ENCODE results near the gene ZNF507. TPM values are rescaled to one million over a fixed set of nuclear protein-coding genes. Genes with fewer than 3 reads are reported as not detected.

ZNF507 gene
- total RNA-seq, 1 experiment from 2014 or later: 31.1 TPM

DNA sequence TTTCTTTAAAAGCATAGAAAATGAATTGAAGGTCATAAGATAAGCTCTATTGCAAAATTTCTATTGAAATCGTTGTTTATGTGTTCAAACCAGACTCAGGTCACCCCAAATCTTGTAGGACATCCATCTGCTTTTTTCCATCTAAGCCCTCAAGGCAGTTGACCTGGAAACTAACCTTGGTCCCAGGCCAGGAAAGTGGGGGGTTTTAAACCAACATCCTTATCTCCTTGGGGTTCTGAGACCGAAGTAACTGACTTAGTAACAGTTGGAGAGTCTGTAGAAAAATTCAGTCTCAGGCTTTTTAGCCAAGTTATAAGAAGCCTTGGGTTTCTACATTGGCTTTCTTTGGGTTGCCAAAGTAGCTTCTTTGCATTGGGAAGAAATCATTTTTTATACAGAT is 23.4 kb downstream of the ZNF507 start:
- no peaks in the 10 kb centered on the region for H3K23me2 ChIP-seq (ENCODE audit: insufficient read length, low read depth, low read length, poor library complexity, severe bottlenecking)
- no peak overlapping the region for H2AFZ ChIP-seq (ENCODE audit: low read length)
- H3K14ac ChIP-seq (ENCODE audit: insufficient read depth, low read length): no peak overlapping the region
- H4K5ac ChIP-seq (ENCODE audit: insufficient read length, low read depth, low read length): no peak overlapping the region
- no CpG with 5 or more reads among the region's 2 CpGs for WGBS (ENCODE audit: extremely low coverage, insufficient read length, low lambda C conversion rate)
- no peak overlapping the region for H3K27ac Mint-ChIP-seq
- DNase-seq: no peak
- no peak overlapping the region for H3K23ac ChIP-seq (ENCODE audit: insufficient read length, low read depth, low read length)
- H2BK15ac ChIP-seq (ENCODE audit: low read depth, low read length): no peak overlapping the region
- H3K56ac ChIP-seq (ENCODE audit: insufficient read length, low read depth, low read length): no peak overlapping the region
- H2BK120ac ChIP-seq (ENCODE audit: low read depth, low read length, poor library complexity, severe bottlenecking): no peak overlapping the region
- TF ChIP-seq, protein P1, sequence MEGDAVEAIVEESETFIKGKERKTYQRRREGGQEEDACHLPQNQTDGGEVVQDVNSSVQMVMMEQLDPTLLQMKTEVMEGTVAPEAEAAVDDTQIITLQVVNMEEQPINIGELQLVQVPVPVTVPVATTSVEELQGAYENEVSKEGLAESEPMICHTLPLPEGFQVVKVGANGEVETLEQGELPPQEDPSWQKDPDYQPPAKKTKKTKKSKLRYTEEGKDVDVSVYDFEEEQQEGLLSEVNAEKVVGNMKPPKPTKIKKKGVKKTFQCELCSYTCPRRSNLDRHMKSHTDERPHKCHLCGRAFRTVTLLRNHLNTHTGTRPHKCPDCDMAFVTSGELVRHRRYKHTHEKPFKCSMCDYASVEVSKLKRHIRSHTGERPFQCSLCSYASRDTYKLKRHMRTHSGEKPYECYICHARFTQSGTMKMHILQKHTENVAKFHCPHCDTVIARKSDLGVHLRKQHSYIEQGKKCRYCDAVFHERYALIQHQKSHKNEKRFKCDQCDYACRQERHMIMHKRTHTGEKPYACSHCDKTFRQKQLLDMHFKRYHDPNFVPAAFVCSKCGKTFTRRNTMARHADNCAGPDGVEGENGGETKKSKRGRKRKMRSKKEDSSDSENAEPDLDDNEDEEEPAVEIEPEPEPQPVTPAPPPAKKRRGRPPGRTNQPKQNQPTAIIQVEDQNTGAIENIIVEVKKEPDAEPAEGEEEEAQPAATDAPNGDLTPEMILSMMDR (conservative IDR thresholded peaks at IDR 0.05): no peak
- H3K79me2 ChIP-seq (ENCODE audit: insufficient read depth, low read length): peaks cover 3% of the 10 kb centered on the region
- H4K8ac ChIP-seq (replicated peaks; ENCODE audit: insufficient read length, low read depth, low read length): no peak overlapping the region
- no peak overlapping the region for H3K18ac ChIP-seq (ENCODE audit: insufficient read length, low read depth, low read length)
- H3K27ac ChIP-seq (ENCODE audit: insufficient read length, low read depth, low read length): no peak overlapping the region
- H2BK12ac ChIP-seq (ENCODE audit: insufficient read length, low read depth, low read length): no peak overlapping the region
- H3K9ac ChIP-seq (ENCODE audit: extremely low read depth, insufficient read length, low read length): no peak overlapping the region
- H3K9me3 ChIP-seq (ENCODE audit: control insufficient read depth, low read depth, low read length): no peaks in the 10 kb centered on the region
- H3K4me1 ChIP-seq (ENCODE audit: insufficient read depth, low read length): no peaks in the 10 kb centered on the region
- peaks cover 0 to 3% of the 10 kb centered on the region in 2 experiments; a peak in 1 of 4 replicates for H3K4me1 Mint-ChIP-seq
- no peak overlapping the region for H3T11ph ChIP-seq (ENCODE audit: low read length)
- H3K4ac ChIP-seq (ENCODE audit: low read depth, low read length): no peak overlapping the region
- no peak overlapping the region for H2AK5ac ChIP-seq (ENCODE audit: insufficient read length, low read length)
- peaks cover 0 to 4% of the 10 kb centered on the region in 2 experiments; a peak in 1 of 5 replicates for H3K9me3 Mint-ChIP-seq
- no peak overlapping the region for H4K91ac ChIP-seq (ENCODE audit: insufficient read length, low read depth, low read length)
- H3K4me2 ChIP-seq (ENCODE audit: insufficient read depth, insufficient read length, low read length): no peak overlapping the region
- H3K4me3 Mint-ChIP-seq: no peak overlapping the region
- no peaks in the 10 kb centered on the region for H3K27me3 ChIP-seq (ENCODE audit: insufficient read depth, low read length)
- peaks cover 32 to 64% (median 57%) of the 10 kb centered on the region in 3 experiments; a peak in 6 of 7 replicates for H3K36me3 Mint-ChIP-seq (ENCODE audit: insufficient read depth in 1 of 3, low read depth in 3 of 3)
- H3K27me3 Mint-ChIP-seq (ENCODE audit: low read depth): no peaks in the 10 kb centered on the region
- no peaks in the 10 kb centered on the region for H4K20me1 ChIP-seq (ENCODE audit: control insufficient read depth, insufficient read depth, insufficient read length)
- H2BK5ac ChIP-seq (ENCODE audit: insufficient read length, low read length): no peak overlapping the region
- H3K79me1 ChIP-seq (ENCODE audit: insufficient read depth, low read depth, low read length, poor library complexity, severe bottlenecking): peaks cover 11% of the 10 kb centered on the region
- H2BK20ac ChIP-seq (ENCODE audit: low read depth, low read length, poor library complexity, severe bottlenecking): no peak overlapping the region

All from H9 (cell line).